GM18499 (cell line): Measurements from ENCODE around the gene GAGE12H.
"Not testable (repeated sequence)": the region's sequence is repeated elsewhere in the genome, so short reads cannot be mapped to it uniquely, and the experiment has no call there.

Source experiments
- ATAC-seq: cut with Tn5 transposase; IDR thresholded peaks from one replicate; pipeline ENCODE4 v1.9.1; 2021; ENCODE audit warnings: moderate number of reproducible peaks; ENCODE audit not compliant: insufficient read depth, unreplicated experiment

The GAGE12H gene, protein sequence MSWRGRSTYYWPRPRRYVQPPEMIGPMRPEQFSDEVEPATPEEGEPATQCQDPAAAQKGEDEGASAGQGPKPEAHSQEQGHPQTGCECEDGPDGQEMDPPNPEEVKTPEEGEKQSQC

DNA sequence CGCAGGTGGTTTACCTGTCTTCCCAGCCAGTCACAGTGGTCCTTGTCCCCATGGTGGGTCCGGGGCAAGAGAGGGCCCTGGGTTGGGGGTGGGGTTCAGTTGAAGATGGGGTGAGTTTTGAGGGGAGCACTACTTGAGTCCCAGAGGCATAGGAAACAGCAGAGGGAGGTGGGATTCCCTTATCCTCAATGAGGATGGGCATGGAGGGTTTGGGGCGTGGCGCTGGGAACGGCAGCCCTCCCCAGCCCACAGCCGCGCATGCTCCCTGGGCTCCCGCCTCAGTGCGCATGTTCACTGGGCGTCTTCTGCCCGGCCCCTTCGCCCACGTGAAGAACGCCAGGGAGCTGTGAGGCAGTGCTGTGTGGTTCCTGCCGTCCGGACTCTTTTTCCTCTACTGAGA is at the start of gene GAGE12H:
TSS of gene GAGE12H (plus strand) at position 301 of the 400 bp plus-strand sequence. CDS start 1,155 bp downstream, outside the sequence.
- not testable (repeated sequence) for ATAC-seq

DNA sequence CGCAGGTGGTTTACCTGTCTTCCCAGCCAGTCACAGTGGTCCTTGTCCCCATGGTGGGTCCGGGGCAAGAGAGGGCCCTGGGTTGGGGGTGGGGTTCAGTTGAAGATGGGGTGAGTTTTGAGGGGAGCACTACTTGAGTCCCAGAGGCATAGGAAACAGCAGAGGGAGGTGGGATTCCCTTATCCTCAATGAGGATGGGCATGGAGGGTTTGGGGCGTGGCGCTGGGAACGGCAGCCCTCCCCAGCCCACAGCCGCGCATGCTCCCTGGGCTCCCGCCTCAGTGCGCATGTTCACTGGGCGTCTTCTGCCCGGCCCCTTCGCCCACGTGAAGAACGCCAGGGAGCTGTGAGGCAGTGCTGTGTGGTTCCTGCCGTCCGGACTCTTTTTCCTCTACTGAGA is 47.9 kb upstream of the GAGE12H start, which contains the start of gene GAGE12C:
TSS of gene GAGE12C (plus strand) at position 301 of the 400 bp plus-strand sequence. CDS start 1,155 bp downstream, outside the sequence.
- ATAC-seq, result not testable (repeated sequence)

DNA sequence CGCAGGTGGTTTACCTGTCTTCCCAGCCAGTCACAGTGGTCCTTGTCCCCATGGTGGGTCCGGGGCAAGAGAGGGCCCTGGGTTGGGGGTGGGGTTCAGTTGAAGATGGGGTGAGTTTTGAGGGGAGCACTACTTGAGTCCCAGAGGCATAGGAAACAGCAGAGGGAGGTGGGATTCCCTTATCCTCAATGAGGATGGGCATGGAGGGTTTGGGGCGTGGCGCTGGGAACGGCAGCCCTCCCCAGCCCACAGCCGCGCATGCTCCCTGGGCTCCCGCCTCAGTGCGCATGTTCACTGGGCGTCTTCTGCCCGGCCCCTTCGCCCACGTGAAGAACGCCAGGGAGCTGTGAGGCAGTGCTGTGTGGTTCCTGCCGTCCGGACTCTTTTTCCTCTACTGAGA is 38.3 kb upstream of the GAGE12H start, which contains the start of gene GAGE12D:
TSS of gene GAGE12D (plus strand) at position 301 of the 400 bp plus-strand sequence. CDS start 1,155 bp downstream, outside the sequence.
- not testable (repeated sequence) for ATAC-seq

DNA sequence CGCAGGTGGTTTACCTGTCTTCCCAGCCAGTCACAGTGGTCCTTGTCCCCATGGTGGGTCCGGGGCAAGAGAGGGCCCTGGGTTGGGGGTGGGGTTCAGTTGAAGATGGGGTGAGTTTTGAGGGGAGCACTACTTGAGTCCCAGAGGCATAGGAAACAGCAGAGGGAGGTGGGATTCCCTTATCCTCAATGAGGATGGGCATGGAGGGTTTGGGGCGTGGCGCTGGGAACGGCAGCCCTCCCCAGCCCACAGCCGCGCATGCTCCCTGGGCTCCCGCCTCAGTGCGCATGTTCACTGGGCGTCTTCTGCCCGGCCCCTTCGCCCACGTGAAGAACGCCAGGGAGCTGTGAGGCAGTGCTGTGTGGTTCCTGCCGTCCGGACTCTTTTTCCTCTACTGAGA is 28.8 kb upstream of the GAGE12H start, which contains the start of gene GAGE12E:
TSS of gene GAGE12E (plus strand) at position 301 of the 400 bp plus-strand sequence. CDS start 1,155 bp downstream, outside the sequence.
- not testable (repeated sequence) for ATAC-seq

DNA sequence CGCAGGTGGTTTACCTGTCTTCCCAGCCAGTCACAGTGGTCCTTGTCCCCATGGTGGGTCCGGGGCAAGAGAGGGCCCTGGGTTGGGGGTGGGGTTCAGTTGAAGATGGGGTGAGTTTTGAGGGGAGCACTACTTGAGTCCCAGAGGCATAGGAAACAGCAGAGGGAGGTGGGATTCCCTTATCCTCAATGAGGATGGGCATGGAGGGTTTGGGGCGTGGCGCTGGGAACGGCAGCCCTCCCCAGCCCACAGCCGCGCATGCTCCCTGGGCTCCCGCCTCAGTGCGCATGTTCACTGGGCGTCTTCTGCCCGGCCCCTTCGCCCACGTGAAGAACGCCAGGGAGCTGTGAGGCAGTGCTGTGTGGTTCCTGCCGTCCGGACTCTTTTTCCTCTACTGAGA is 19.2 kb upstream of the GAGE12H start, which contains the start of gene GAGE12F:
TSS of gene GAGE12F (plus strand) at position 301 of the 400 bp plus-strand sequence. CDS start 1,155 bp downstream, outside the sequence.
- ATAC-seq, result not testable (repeated sequence)

DNA sequence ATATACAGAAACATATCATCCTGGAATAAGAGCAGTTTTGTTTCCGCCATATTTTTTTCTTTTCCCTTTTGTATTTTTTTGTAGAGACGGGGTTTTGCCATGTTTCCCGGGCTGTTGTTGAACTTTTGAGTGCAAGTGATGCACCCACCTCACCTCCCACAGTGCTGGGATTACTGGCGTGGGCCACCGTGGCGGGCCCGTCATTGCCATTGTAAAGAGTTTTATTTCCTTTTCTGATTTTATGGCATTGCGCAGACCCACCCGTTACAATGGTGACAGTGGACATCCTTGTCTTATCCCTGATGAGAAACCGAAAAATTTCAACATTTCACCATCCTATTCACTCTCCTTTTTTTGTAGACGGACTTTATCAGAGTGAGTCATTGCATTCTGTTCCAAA is 11.0 kb upstream of the GAGE12H start:
- ATAC-seq, result not testable (repeated sequence)

DNA sequence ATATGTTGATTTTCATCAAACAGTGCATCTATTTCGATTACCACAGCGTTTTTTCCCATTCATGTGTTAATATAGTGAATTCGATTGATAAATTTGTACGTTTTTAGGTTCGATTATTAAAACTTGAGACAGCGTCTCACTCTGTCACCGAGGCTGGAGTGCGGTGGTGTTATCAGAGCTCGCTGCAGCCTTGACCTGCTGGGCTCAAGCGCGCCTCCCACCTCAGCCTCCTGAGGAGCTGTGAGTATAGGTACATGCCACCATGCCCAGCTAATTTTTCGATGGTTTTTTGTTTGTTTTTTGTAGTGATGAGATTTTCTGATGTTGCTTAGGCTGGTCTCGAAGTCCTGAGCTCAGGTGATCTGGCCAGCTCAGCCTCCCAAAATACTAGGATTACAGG is 10.6 kb upstream of the GAGE12H start:
- ATAC-seq, result not testable (repeated sequence)

DNA sequence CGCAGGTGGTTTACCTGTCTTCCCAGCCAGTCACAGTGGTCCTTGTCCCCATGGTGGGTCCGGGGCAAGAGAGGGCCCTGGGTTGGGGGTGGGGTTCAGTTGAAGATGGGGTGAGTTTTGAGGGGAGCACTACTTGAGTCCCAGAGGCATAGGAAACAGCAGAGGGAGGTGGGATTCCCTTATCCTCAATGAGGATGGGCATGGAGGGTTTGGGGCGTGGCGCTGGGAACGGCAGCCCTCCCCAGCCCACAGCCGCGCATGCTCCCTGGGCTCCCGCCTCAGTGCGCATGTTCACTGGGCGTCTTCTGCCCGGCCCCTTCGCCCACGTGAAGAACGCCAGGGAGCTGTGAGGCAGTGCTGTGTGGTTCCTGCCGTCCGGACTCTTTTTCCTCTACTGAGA is 9.6 kb upstream of the GAGE12H start, which contains the start of gene GAGE12G:
TSS of gene GAGE12G (plus strand) at position 301 of the 400 bp plus-strand sequence. CDS start 1,155 bp downstream, outside the sequence.
- not testable (repeated sequence) for ATAC-seq

DNA sequence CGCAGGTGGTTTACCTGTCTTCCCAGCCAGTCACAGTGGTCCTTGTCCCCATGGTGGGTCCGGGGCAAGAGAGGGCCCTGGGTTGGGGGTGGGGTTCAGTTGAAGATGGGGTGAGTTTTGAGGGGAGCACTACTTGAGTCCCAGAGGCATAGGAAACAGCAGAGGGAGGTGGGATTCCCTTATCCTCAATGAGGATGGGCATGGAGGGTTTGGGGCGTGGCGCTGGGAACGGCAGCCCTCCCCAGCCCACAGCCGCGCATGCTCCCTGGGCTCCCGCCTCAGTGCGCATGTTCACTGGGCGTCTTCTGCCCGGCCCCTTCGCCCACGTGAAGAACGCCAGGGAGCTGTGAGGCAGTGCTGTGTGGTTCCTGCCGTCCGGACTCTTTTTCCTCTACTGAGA is 9.4 kb downstream of the GAGE12H start, which contains the start of gene GAGE2A:
TSS of gene GAGE2A (plus strand) at position 301 of the 400 bp plus-strand sequence. CDS start 1,155 bp downstream, outside the sequence.
- ATAC-seq, result not testable (repeated sequence)

DNA sequence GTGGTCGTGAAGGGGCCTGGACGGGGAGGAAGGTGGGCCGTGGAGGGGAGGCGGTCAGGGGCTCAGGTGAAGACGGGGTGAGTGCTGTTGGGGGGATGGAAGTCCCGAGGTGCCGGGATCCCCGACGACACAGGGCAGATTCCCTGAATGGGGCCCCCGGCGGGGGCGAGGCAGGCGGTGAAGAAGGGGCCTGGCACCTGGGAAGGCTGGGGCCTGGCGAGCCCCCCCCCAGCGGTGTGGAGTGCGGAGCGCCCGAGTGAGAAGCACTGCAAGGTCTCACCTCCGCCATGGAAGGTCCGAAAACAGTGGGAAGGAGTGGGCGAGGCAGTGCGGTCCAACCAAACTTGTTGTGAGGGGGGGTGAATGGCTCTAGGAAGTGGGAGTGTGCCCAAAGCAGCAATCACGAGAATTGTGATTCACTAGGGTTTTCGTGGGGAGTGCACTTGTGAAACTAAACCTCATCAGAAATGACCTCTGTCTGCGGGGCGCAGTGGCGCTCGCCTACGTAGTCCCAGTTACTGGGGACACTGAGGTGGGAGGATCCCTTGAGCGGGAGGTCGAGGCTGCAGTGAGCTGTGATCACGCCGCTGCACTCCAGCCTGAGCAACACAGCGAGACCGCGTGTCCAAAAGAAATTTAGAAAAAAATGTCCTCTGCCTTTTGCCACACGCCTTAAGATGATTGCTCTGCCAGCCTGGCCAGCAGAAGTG is 10.2 kb downstream of the GAGE12H start:
- ATAC-seq, result not testable (repeated sequence)

DNA sequence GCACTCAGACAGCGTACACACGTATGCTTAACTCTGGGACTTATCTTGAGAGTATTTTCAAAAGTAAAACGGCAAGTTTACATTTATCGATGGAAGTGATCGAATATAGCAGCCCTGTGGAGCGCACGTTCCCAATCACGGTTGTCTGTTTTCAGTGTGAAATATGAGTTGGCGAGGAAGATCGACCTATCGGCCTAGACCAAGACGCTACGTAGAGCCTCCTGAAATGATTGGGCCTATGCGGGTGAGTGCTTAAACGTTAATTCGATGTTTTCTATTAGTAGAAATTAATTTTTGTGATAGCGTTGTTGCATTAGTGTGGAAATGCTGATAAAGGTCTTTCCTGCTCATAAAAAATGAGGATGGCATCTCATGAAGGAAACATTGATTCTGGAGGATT is 10.7 kb downstream of the GAGE12H start:
- not testable (repeated sequence) for ATAC-seq

DNA sequence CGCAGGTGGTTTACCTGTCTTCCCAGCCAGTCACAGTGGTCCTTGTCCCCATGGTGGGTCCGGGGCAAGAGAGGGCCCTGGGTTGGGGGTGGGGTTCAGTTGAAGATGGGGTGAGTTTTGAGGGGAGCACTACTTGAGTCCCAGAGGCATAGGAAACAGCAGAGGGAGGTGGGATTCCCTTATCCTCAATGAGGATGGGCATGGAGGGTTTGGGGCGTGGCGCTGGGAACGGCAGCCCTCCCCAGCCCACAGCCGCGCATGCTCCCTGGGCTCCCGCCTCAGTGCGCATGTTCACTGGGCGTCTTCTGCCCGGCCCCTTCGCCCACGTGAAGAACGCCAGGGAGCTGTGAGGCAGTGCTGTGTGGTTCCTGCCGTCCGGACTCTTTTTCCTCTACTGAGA is 19.0 kb downstream of the GAGE12H start, which contains the start of gene GAGE1:
TSS of gene GAGE1 (plus strand) at position 301 of the 400 bp plus-strand sequence. CDS start 1,155 bp downstream, outside the sequence.
- ATAC-seq, result not testable (repeated sequence)

DNA sequence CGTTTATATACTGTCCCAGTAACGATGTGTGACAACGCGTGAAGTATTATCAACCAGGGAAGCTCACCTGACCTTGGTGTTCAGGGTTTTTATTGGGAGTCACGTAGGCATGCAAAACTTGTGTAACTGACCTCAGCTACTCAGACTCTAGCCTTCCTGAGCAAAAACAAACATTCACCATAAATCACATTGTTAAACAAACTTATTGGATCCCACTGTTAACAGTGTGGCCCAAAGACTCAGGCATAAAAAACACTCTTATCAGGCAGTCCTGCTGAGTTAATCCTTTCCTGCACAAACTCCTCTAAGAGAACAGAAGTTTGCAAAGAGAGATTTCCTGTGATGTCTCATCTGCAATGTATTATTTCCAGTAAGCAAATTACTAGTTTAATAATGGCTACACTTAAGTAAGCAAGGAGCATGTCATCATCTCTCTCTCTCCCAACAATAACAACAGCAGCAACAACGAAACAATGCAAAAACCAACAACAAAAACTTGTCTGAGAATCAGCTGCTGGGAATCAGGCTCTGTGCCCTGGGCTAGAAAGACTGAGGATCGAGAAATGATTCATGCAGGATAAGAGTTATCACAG is 31.1 kb downstream of the GAGE12H start:
- ATAC-seq, result no peak

DNA sequence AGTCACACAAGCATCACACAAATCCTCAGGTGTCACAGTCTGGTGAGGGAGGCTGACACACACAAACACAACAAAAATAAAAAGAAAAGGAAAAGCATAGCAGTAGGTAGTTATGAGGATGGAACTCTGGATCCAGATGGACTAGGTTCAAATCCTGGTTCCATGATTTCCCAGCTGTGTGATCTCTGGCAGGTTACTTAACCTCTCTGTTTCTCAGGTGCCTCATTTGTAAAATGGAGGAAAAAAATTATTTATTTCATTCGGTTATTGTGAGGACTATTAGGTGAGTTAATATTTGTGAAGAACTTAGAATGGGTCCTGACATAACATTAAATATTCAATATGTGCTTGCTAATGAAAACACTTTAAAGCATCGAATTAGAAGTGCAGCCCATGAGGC is 38.8 kb downstream of the GAGE12H start:
- ATAC-seq, result no peak

DNA sequence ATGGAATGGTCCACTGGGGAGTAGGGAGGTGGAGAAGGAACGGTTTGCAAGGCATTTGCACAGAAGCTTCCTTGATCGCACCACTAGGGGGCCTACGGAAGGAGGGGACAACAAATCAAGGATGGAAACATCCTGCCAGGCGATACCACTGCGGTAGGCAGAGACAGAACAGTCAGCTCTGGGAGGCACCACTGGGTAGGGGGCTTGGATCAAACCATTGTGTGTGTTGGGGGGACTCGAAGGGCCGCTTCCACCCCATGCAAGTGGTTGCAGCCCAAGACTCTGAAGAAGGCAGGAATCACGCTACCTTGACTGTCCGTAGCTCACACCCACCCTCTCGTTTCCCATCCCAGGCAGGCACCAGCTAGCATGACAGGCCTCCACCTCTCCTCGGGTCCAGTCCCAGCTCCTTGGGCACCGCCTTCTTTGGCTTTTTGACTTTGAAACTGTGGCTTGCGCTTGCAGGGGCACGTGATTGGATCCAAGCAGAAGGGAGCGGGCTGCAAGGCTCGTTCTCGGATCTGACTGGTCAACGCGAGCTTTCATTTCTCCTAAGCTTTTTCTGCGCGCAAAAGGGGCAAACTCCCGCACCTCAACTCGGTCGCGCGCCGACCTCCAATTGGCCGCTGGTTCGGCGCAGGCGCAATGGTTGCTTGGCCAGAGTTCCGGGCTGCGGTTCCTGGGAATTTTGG is 47.5 kb downstream of the GAGE12H start:
- no peak for ATAC-seq
